Measurements from ENCODE around the gene XCL2. TPM values are rescaled to one million over a fixed set of nuclear protein-coding genes. Genes with fewer than 3 reads are reported as not detected.

XCL2 gene
- polyA plus RNA-seq, 3 donors = 0.56 to 1.9 TPM; not detected in 1

GRCh38 chr1:168567007-168567406, 23.2 kb upstream of the XCL2 start:
- Histone ChIP-seq H2AFZ (ENCODE audit: insufficient read depth, low read depth, low read length, poor library complexity, severe bottlenecking) (no peak overlapping the region), H3K79me2 (ENCODE audit: insufficient read depth, low read length) (no peaks in the 10 kb centered on the region), H3K4me1 (ENCODE audit: control insufficient read depth in 1 of 2, insufficient read depth in 2 of 2, low read length in 2 of 2) (peaks cover 11 to 15% of the 10 kb centered on the region in 2 donors), H3K4me2 (replicated peaks; ENCODE audit: extremely low read depth, low read length, poor library complexity, severe bottlenecking) (no peak overlapping the region), H3K4me3 (replicated peaks in 1 of 3; ENCODE audit: low read depth in 2 of 3, low read length in 3 of 3) (no peak overlapping the region), H3K9me3 (replicated peaks in 1 of 2; ENCODE audit: control insufficient read depth in 1 of 2, insufficient read depth in 1 of 2, low read length in 2 of 2) (no peaks in the 10 kb centered on the region), H3K9ac (ENCODE audit: insufficient read depth, low read length, poor library complexity, severe bottlenecking) (no peak overlapping the region), H3K36me3 (replicated peaks in 1 of 2; ENCODE audit: control insufficient read depth in 1 of 2, insufficient read depth in 2 of 2, low read length in 2 of 2) (no peaks in the 10 kb centered on the region), H3K27me3 (ENCODE audit: control insufficient read depth in 2 of 2, insufficient read depth in 2 of 2, low read length in 2 of 2) (no peaks in the 10 kb centered on the region), H4K20me1 (ENCODE audit: insufficient read depth, low read length) (no peaks in the 10 kb centered on the region), H3K27ac (ENCODE audit: low read depth in 1 of 2, low read length in 2 of 2) (no peak overlapping the region)
- H3K9me3 Mint-ChIP-seq = peaks cover 0 to 6% (median 0%) of the 10 kb centered on the region in 7 donors
- peaks cover 15% of the 10 kb centered on the region for H3K4me1 Mint-ChIP-seq
- H3K27ac Mint-ChIP-seq = no peak overlapping the region
- no peaks in the 10 kb centered on the region for H3K36me3 Mint-ChIP-seq
- intact Hi-C loops (cut with micrococcal nuclease) = no loop called here
- TF ChIP-seq, protein P1, sequence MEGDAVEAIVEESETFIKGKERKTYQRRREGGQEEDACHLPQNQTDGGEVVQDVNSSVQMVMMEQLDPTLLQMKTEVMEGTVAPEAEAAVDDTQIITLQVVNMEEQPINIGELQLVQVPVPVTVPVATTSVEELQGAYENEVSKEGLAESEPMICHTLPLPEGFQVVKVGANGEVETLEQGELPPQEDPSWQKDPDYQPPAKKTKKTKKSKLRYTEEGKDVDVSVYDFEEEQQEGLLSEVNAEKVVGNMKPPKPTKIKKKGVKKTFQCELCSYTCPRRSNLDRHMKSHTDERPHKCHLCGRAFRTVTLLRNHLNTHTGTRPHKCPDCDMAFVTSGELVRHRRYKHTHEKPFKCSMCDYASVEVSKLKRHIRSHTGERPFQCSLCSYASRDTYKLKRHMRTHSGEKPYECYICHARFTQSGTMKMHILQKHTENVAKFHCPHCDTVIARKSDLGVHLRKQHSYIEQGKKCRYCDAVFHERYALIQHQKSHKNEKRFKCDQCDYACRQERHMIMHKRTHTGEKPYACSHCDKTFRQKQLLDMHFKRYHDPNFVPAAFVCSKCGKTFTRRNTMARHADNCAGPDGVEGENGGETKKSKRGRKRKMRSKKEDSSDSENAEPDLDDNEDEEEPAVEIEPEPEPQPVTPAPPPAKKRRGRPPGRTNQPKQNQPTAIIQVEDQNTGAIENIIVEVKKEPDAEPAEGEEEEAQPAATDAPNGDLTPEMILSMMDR (IDR thresholded peaks at IDR 0.05) = no peak
- DNase-seq = no peak
- H3K27me3 Mint-ChIP-seq (ENCODE audit: low read depth in 3 of 3) = peaks cover 1 to 4% (median 3%) of the 10 kb centered on the region in 3 donors
- WGBS (ENCODE audit: insufficient coverage) = no CpG with 5 or more reads among the region's 1 CpG
- no peak overlapping the region for H3K4me3 Mint-ChIP-seq

- H3K36me3 Mint-ChIP-seq = no peaks in the 10 kb centered on the region
- intact Hi-C loops (cut with micrococcal nuclease) = no loop called here
- no peak for DNase-seq
- H3K27ac ChIP-seq (ENCODE audit: low read depth in 1 of 2, low read length in 2 of 2) = no peak overlapping the region
- H3K4me3 Mint-ChIP-seq = no peak overlapping the region
- no peaks in the 10 kb centered on the region for H4K20me1 ChIP-seq (ENCODE audit: insufficient read depth, low read length)
- peaks cover 1 to 4% (median 3%) of the 10 kb centered on the region in 3 donors for H3K27me3 Mint-ChIP-seq (ENCODE audit: low read depth in 3 of 3)
- TF ChIP-seq, protein P1 (IDR thresholded peaks at IDR 0.05) = no peak
- no peak overlapping the region for H2AFZ ChIP-seq (ENCODE audit: insufficient read depth, low read depth, low read length, poor library complexity, severe bottlenecking)
- H3K9me3 Mint-ChIP-seq = peaks cover 0 to 9% (median 0%) of the 10 kb centered on the region in 7 donors
- no peaks in the 10 kb centered on the region for H3K27me3 ChIP-seq (ENCODE audit: control insufficient read depth in 2 of 2, insufficient read depth in 2 of 2, low read length in 2 of 2)
- WGBS (ENCODE audit: insufficient coverage) = no CpG with 5 or more reads among the region's 4 CpGs
- no peak overlapping the region for H3K4me2 ChIP-seq (replicated peaks; ENCODE audit: extremely low read depth, low read length, poor library complexity, severe bottlenecking)
- H3K27ac Mint-ChIP-seq = no peak overlapping the region
- H3K79me2 ChIP-seq (ENCODE audit: insufficient read depth, low read length) = no peaks in the 10 kb centered on the region
- H3K9me3 ChIP-seq (replicated peaks in 1 of 2; ENCODE audit: control insufficient read depth in 1 of 2, insufficient read depth in 1 of 2, low read length in 2 of 2) = no peaks in the 10 kb centered on the region
- no peaks in the 10 kb centered on the region for H3K36me3 ChIP-seq (replicated peaks in 1 of 2; ENCODE audit: control insufficient read depth in 1 of 2, insufficient read depth in 2 of 2, low read length in 2 of 2)
- peaks cover 11 to 15% of the 10 kb centered on the region in 2 donors for H3K4me1 ChIP-seq (ENCODE audit: control insufficient read depth in 1 of 2, insufficient read depth in 2 of 2, low read length in 2 of 2)
- H3K9ac ChIP-seq (ENCODE audit: insufficient read depth, low read length, poor library complexity, severe bottlenecking) = no peak overlapping the region
- H3K4me1 Mint-ChIP-seq = peaks cover 17% of the 10 kb centered on the region
- no peak overlapping the region for H3K4me3 ChIP-seq (replicated peaks in 1 of 3; ENCODE audit: low read depth in 2 of 3, low read length in 3 of 3)
Measured at GRCh38 chr1:168565825-168566224, 22.0 kb upstream of the XCL2 start.

Measured in CD14-positive monocyte (primary cell).